ENCODE measurements around the gene SEPTIN7.

DNA sequence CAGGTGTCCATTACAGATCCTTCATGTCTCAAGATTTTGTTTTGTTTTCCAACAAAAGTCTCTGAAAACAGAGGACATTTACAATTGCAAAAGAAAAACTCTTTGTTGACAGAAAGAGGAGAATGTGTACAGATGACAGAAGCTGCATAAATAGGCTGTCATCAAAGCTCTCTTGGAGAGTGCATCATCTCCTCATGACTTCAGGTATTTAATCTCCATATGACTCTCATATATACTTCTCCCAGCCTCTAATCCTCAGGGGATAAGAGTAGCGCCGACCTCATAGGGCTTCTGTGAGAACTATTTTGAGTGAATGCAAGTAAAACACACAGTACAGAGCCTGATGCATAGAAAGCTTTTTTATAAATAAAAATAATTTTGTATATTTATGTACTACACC, 48.1 kb upstream of the SEPTIN7 start:
- TF ChIP-seq, protein P1, sequence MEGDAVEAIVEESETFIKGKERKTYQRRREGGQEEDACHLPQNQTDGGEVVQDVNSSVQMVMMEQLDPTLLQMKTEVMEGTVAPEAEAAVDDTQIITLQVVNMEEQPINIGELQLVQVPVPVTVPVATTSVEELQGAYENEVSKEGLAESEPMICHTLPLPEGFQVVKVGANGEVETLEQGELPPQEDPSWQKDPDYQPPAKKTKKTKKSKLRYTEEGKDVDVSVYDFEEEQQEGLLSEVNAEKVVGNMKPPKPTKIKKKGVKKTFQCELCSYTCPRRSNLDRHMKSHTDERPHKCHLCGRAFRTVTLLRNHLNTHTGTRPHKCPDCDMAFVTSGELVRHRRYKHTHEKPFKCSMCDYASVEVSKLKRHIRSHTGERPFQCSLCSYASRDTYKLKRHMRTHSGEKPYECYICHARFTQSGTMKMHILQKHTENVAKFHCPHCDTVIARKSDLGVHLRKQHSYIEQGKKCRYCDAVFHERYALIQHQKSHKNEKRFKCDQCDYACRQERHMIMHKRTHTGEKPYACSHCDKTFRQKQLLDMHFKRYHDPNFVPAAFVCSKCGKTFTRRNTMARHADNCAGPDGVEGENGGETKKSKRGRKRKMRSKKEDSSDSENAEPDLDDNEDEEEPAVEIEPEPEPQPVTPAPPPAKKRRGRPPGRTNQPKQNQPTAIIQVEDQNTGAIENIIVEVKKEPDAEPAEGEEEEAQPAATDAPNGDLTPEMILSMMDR (IDR thresholded peaks at IDR 0.05; ENCODE audit: insufficient read depth, low read length, poor library complexity, severe bottlenecking) = no peak
- no peak for TF ChIP-seq EZH2phosphoT487 (conservative IDR thresholded peaks at IDR 0.05; ENCODE audit: low read length)

Data from SU-DHL-6 (cell line).